IMR-90 (cell line): ENCODE results near the gene SFXN2. TPM values are rescaled to one million over a fixed set of nuclear protein-coding genes. Genes with fewer than 3 reads are reported as not detected.

ENCODE experiments used
- ATAC-seq: fragments of 200-7000 bp; cut with Tn5 transposase; 2 replicates; pipeline ENCODE4 v1.9.1; 2020; ENCODE audit warnings: low read depth, mild to moderate bottlenecking, moderate library complexity
- BruUV-seq: library from RNA; stranded (reverse); fragments of 400-500 nt; replicated peaks from 2 replicates; lab custom pipeline; 2021; lab: Mats Ljungman, UMichigan
- CTCF ChIA-PET: fragments of 300-600 bp; formaldehyde crosslinking; extraction: SDS; loops from one replicate; lab custom pipeline; 2021; ENCODE audit warnings: antibody characterized with exemption; lab: Yijun Ruan, JAX
- POLR2A ChIA-PET: fragments of 300-600 bp; sonication (Branson Sonifier 250); formaldehyde crosslinking; loops from one replicate; lab custom pipeline; 2022; ENCODE audit warnings: antibody characterized with exemption; ENCODE audit not compliant: unreplicated experiment; lab: Charles Lee
- DNase-seq: peaks from one replicate; pipeline ENCODE4 v3.0.0; 2013
- H2AFZ ChIP-seq: replicated peaks from 2 replicates; pipeline ENCODE3; 2013; ENCODE audit warnings: low read length, mild to moderate bottlenecking; ENCODE audit not compliant: poor library complexity
- H2AK5ac ChIP-seq: 2 replicates; pipeline ENCODE4 v1.6.1; 2013; ENCODE audit warnings: low read depth, low read length, inconsistent platforms
- H2AK9ac ChIP-seq: replicated peaks from 2 replicates; pipeline ENCODE3; 2013; ENCODE audit warnings: mild to moderate bottlenecking, low read depth, low read length, moderate library complexity; ENCODE audit not compliant: poor library complexity
- H2BK120ac ChIP-seq: 2 replicates; pipeline ENCODE4 v1.6.1; 2013; ENCODE audit warnings: low read depth, low read length, inconsistent platforms
- H2BK15ac ChIP-seq: 3 replicates; pipeline ENCODE4 v1.6.1; 2013; ENCODE audit warnings: low read depth, low read length, inconsistent platforms
- H2BK20ac ChIP-seq: 2 replicates; pipeline ENCODE4 v1.6.1; 2013; ENCODE audit warnings: low read depth, mild to moderate bottlenecking, inconsistent platforms, low read length, moderate library complexity
- H2BK5ac ChIP-seq: 2 replicates; pipeline ENCODE4 v1.6.1; 2013; ENCODE audit warnings: mild to moderate bottlenecking, low read depth, low read length, inconsistent platforms; ENCODE audit not compliant: poor library complexity, severe bottlenecking
- H3K14ac ChIP-seq: replicated peaks from 2 replicates; pipeline ENCODE4 v1.6.1; 2013; ENCODE audit warnings: low read depth, low read length, inconsistent platforms
- H3K18ac ChIP-seq: 2 replicates; pipeline ENCODE4 v1.6.1; 2013; ENCODE audit warnings: low read depth, low read length, control low read depth
- H3K23ac ChIP-seq: 2 replicates; pipeline ENCODE4 v1.6.1; 2013; ENCODE audit warnings: low read depth, low read length, inconsistent platforms
- H3K27ac ChIP-seq: 2 replicates; pipeline ENCODE4 v1.5.1; 2013; ENCODE audit warnings: mild to moderate bottlenecking, control low read depth, low read length; ENCODE audit not compliant: insufficient read depth
- H3K27me3 ChIP-seq: 2 replicates; pipeline ENCODE4 v1.6.1; 2013; ENCODE audit warnings: low read length; ENCODE audit not compliant: control insufficient read depth, insufficient read depth
- H3K36me3 ChIP-seq: 2 replicates; pipeline ENCODE4 v1.6.1; 2013; ENCODE audit warnings: low read length, mixed read lengths; ENCODE audit not compliant: control insufficient read depth, insufficient read depth
- H3K4ac ChIP-seq: 2 replicates; pipeline ENCODE4 v1.6.1; 2013; ENCODE audit warnings: low read depth, low read length, inconsistent platforms
- H3K4me1 ChIP-seq: 2 replicates; pipeline ENCODE4 v1.6.1; 2013; ENCODE audit warnings: low read length, mixed read lengths; ENCODE audit not compliant: control insufficient read depth, insufficient read depth
- H3K4me2 ChIP-seq: 2 replicates; pipeline ENCODE4 v1.6.1; 2013; ENCODE audit warnings: low read depth, mild to moderate bottlenecking, control low read depth, low read length, moderate library complexity
- H3K4me3 ChIP-seq: 2 replicates; pipeline ENCODE4 v1.5.1; 2013; ENCODE audit warnings: low read depth, mild to moderate bottlenecking, control low read depth, low read length, moderate library complexity; ENCODE audit not compliant: insufficient read depth
- H3K56ac ChIP-seq: 2 replicates; pipeline ENCODE4 v1.6.1; 2013; ENCODE audit warnings: low read length, inconsistent platforms; ENCODE audit not compliant: insufficient read depth; ENCODE audit errors: extremely low read depth
- H3K79me1 ChIP-seq, 2 experiments: 2 replicates each; pipeline ENCODE4 v1.6.1; 2013; ENCODE audit warnings: low read length in 2 of 2, inconsistent platforms in 1 of 2, low read depth in 1 of 2
- H3K9ac ChIP-seq: 2 replicates; pipeline ENCODE4 v1.6.1; 2013; ENCODE audit warnings: low read depth, low read length, control low read depth
- H3K9me1 ChIP-seq: 2 replicates; pipeline ENCODE4 v1.6.1; 2013; ENCODE audit warnings: low read length, inconsistent platforms; ENCODE audit not compliant: insufficient read depth
- H3K9me3 ChIP-seq: 2 replicates; pipeline ENCODE4 v1.6.1; 2013; ENCODE audit warnings: low read length; ENCODE audit not compliant: control insufficient read depth, insufficient read depth
- H4K20me1 ChIP-seq: 2 replicates; pipeline ENCODE4 v1.6.1; 2013; ENCODE audit warnings: low read length, inconsistent platforms; ENCODE audit not compliant: insufficient read depth
- H4K5ac ChIP-seq: 2 replicates; pipeline ENCODE4 v1.6.1; 2013; ENCODE audit warnings: mild to moderate bottlenecking, low read depth, low read length, control low read depth
- H4K8ac ChIP-seq, 2 experiments: 2 replicates each; pipeline ENCODE4 v1.6.1; 2013; ENCODE audit warnings: low read depth in 2 of 2, low read length in 2 of 2, control low read depth in 1 of 2, inconsistent platforms in 1 of 2
- H4K91ac ChIP-seq: 2 replicates; pipeline ENCODE4 v1.6.1; 2013; ENCODE audit warnings: low read depth, low read length, inconsistent platforms; ENCODE audit not compliant: insufficient read depth
- BHLHE40 ChIP-seq: fragments of 150-350 bp; IDR thresholded peaks from 2 replicates; pipeline ENCODE4 v1.6.1; 2016; ENCODE audit warnings: mild to moderate bottlenecking, low read depth, low read length
- CHD1 ChIP-seq: IDR thresholded peaks from 2 replicates; pipeline ENCODE4 v1.6.1; 2012; ENCODE audit warnings: low read depth, low read length, improper control_type of control experiment
- FOS ChIP-seq: fragments of 150-350 bp; IDR thresholded peaks from 2 replicates; pipeline ENCODE4 v1.6.1; 2016; ENCODE audit warnings: low read depth, low read length
- MAZ ChIP-seq: IDR thresholded peaks from 2 replicates; pipeline ENCODE4 v1.6.1; 2012; ENCODE audit warnings: low read depth, mild to moderate bottlenecking, low read length, improper control_type of control experiment, moderate library complexity, borderline replicate concordance
- MXI1 ChIP-seq: IDR thresholded peaks from 2 replicates; pipeline ENCODE4 v1.6.1; 2012; ENCODE audit warnings: low read depth, mild to moderate bottlenecking, low read length, moderate library complexity, borderline replicate concordance
- NFE2L2 ChIP-seq: fragments of 150-350 bp; IDR thresholded peaks from 2 replicates; pipeline ENCODE4 v1.6.1; 2016; ENCODE audit warnings: low read depth, mild to moderate bottlenecking, low read length
- RAD21 ChIP-seq: IDR thresholded peaks from 2 replicates; pipeline ENCODE4 v1.6.1; 2012; ENCODE audit warnings: low read length, improper control_type of control experiment
- RFX5 ChIP-seq: IDR thresholded peaks from 2 replicates; pipeline ENCODE4 v1.8.0; 2012; ENCODE audit warnings: low read depth, mild to moderate bottlenecking, low read length, moderate library complexity
- SMC3 ChIP-seq: fragments of 150-350 bp; IDR thresholded peaks from 2 replicates; pipeline ENCODE4 v1.6.1; 2016; ENCODE audit warnings: low read depth, mild to moderate bottlenecking, antibody characterized with exemption, low read length, moderate library complexity
- WGBS, 2 experiments: methylation state at CpG; one replicate each; pipeline versions ENCODE4 v1.1.5 to v1.1.7; 2013; ENCODE audit warnings: missing lambda C conversion rate in 2 of 2; ENCODE audit not compliant: insufficient read length in 1 of 2; ENCODE audit errors: extremely low coverage in 2 of 2; 5-methylcytosine and 5-hydroxymethylcytosine counted together
- dilution Hi-C: fragments of 300-500 bp; cut with HindIII; formaldehyde crosslinking; loops from one replicate; pipeline ENCODE4 v1.14.3; 2018; ENCODE audit warnings: low sequenced_read_pairs; ENCODE audit not compliant: unreplicated experiment
- in situ Hi-C: fragments of 300-500 bp; cut with MboI; formaldehyde crosslinking; loops from 3 replicates; pipeline ENCODE4 v1.14.3; 2019; ENCODE audit warnings: low sequenced_read_pairs, inconsistent platforms, mixed read lengths
- intact Hi-C: fragments of 100-400 bp; cut with micrococcal nuclease; formaldehyde crosslinking; loops from 2 replicates; pipeline ENCODE4 v1.10.0; 2022
- polyA plus RNA-seq, 3 experiments: library from polyadenylated mRNA; depleted of rRNA; stranded (reverse); fragments of >200 nt; gene quantifications; 2 replicates each; pipeline ENCODE4 v1.2.3, GENCODE V29; 2012; ENCODE audit warnings: low replicate concordance in 1 of 3
- total RNA-seq: library from RNA; depleted of rRNA; stranded (reverse); fragments of >200 nt; gene quantifications from 2 replicates; pipeline ENCODE4 v1.2.3, GENCODE V29; 2012
- TF ChIP-seq, protein P1 (sequence below): conservative IDR thresholded peaks from 2 replicates; pipeline ENCODE4 v1.5.1; 2012; ENCODE audit warnings: mild to moderate bottlenecking, low read depth, low read length, improper control_type of control experiment

Gene SFXN2
- total and polyA plus RNA-seq, 2 of the 4 experiments (the other 2 are of a cell fraction), result 6.9 to 11.7 TPM

DNA sequence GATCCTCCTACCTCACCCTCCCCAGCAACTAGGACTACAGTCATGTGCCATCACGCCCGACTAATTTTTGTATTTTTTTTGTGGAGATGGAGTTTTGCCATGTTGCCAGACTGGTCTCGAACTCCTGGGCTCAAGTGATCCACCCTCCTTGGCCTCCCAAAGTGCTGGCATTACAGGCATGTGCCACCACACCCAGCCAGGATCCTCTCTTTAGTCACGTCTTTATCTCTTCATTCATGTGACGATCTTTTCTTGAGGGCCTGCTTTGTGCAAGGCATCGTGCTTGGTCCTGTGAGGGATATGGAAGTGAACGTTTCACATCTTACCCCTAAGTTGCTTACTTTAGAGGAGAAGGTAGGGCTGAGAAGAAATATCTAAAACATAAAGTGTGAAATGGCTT, 50.9 kb downstream of the SFXN2 start:
- Histone ChIP-seq H2BK15ac (no peak overlapping the region), H3K4me3 (no peak overlapping the region), H2BK20ac (no peak overlapping the region), H3K9ac (no peak overlapping the region), H4K8ac (no peak overlapping the region), H3K23ac (no peak overlapping the region), H3K27ac (no peak overlapping the region), H3K4me2 (no peak overlapping the region), H2AK5ac (no peak overlapping the region), H2AFZ (no peak overlapping the region), H3K56ac (no peak overlapping the region), H3K18ac (no peak overlapping the region), H2BK120ac (no peak overlapping the region), H3K4me1 (peaks cover 15% of the 10 kb centered on the region; the same call in 1 of the 2 replicates), H3K36me3 (peaks cover 5% of the 10 kb centered on the region), H4K91ac (no peak overlapping the region), H2BK5ac (no peak overlapping the region), H3K14ac (no peak overlapping the region), H3K9me3 (no peaks in the 10 kb centered on the region), H3K27me3 (no peaks in the 10 kb centered on the region), H3K4ac (no peak overlapping the region), H2AK9ac (no peak overlapping the region), H3K9me1 (peaks cover 21% of the 10 kb centered on the region), H4K5ac (no peak overlapping the region), H4K20me1 (peaks cover 75% of the 10 kb centered on the region), H3K79me1 (peaks cover 48 to 71% of the 10 kb centered on the region in 2 experiments)
- POLR2A ChIA-PET, result no interaction called here
- ATAC-seq (no peak), DNase-seq (no peak)
- TF ChIP-seq, protein P1, sequence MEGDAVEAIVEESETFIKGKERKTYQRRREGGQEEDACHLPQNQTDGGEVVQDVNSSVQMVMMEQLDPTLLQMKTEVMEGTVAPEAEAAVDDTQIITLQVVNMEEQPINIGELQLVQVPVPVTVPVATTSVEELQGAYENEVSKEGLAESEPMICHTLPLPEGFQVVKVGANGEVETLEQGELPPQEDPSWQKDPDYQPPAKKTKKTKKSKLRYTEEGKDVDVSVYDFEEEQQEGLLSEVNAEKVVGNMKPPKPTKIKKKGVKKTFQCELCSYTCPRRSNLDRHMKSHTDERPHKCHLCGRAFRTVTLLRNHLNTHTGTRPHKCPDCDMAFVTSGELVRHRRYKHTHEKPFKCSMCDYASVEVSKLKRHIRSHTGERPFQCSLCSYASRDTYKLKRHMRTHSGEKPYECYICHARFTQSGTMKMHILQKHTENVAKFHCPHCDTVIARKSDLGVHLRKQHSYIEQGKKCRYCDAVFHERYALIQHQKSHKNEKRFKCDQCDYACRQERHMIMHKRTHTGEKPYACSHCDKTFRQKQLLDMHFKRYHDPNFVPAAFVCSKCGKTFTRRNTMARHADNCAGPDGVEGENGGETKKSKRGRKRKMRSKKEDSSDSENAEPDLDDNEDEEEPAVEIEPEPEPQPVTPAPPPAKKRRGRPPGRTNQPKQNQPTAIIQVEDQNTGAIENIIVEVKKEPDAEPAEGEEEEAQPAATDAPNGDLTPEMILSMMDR, result no peak
- no peak for TF ChIP-seq RFX5
- TF ChIP-seq SMC3, result no peak
- no peak for TF ChIP-seq MXI1
- TF ChIP-seq BHLHE40, result no peak
- TF ChIP-seq FOS, result no peak
- TF ChIP-seq NFE2L2, result no peak
- no peak for TF ChIP-seq RAD21
- TF ChIP-seq MAZ, result no peak
- no peak for TF ChIP-seq CHD1
- intact Hi-C loops, result no loop called here
- BruUV-seq, result no TSS peak
- dilution Hi-C loops, result no loop called here
- in situ Hi-C loops, result no loop called here
- no CpG with 5 or more reads among the region's 7 CpGs for WGBS, 2 experiments
- CTCF ChIA-PET, result interaction anchor here (1.0 kb wide), 1 partner anchor 12 kb away, joined by 3 read pairs; no protein-coding TSS in a partner anchor
